OCI-M1 (cell line): ENCODE results near the gene RAB8B.

Experiments
- DNase-seq: peaks from one replicate; lab custom pipeline; 2025; lab: John Stamatoyannopoulos, UW

The RAB8B gene

DNA sequence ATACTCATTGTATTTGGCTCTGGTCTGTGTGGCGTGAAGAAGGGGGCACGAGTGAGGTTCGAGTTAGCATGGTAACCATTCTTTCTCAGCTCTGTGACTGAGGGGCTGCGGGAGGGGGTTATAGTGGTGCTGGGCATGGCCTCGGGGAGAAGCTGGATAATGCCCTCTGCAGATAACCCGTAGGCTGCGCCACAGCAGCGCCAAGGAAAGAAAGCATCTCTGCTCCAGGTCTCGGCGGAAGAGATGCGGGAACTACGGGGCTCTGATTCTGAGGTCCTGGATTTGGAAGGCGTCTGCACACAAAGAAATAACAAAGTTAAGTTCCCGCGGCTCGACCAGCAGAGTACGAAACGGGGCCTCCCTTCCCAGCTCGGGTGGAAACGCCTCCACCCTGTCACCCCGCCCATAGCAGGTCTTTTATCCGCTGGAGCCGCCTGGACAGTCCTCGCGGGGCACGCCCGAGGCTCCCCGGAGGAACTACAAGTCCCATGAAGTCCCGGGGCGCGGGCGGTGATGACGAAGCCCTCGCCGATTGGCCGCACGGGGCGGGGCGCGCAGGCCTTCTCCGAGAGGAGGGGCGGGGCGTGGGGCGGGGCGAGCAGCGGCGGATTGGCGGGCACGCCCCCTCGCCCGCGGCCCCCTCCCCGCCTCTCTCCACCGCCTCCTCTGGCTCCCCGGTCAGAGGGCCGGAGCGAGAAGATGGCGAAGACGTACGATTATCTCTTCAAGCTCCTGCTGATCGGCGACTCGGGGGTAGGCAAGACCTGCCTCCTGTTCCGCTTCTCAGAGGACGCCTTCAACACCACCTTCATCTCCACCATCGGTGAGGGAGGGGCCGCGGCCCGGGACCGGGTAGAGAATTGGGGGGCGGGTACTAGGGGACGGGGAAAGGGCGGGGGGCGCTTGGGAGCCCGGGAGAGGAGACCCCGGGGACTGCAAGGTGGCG is at the start of gene RAB8B:
RAB8B (plus strand) TSS at position 681 of the 946 bp plus-strand sequence; CDS start at position 700, 19 bp downstream.
- peak; percentile 97 for DNase-seq

DNA sequence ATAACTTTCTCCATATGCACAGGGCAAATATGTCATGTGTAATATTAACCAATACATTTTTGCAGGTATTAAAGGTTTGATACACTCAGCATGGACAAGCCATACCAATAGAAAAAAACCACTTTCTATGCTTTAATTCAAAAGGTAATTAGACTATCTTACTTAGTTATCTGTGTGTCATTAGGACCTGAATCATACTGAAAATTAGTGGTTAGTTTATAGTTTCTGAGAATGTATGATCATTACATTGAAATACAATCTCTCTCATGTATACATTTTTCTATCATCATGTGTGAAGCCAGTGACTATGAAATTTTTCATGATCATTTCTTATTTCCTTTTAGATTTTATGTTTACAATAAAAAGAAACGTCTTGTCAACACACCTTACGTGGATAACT is 48.5 kb upstream of the RAB8B start:
- no peak for DNase-seq

DNA sequence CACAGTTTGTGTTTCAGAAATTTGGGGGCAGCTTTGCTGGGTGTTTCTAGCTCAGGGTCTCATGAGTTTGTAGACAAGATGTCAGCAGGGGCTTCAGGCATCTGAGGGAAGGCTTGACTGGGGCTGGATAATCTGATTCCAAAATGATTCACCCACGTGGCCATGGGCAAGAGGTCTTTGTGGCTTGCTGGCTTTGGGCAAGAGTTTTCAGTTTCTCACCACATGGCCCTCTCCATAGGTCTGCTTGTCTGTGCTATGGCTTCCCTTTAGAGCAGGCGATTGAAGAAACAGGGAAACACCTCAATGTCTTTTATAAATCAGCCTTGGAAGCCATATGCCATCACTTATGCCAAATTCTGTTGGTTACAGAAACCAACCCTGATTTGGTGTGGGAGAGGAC is 44.0 kb upstream of the RAB8B start:
- DNase-seq: no peak

DNA sequence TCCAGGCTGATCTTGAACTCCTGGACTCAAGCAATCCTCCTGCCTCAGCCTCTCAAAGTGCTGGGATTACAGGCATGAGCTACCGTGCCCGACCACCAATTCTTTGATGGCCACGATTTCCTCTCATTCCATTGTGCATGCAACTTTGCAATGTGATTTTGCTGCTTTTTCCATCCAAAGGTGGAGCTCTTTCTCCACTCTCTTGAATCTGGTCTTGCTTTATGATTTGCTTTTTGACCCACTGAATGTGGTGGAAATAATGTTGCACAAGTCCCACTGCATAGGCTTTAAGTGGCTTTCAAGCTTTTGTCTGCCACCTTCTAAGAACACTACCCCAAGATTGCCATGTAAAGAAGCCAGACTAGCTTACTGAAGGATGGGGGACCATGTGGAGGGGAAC is 42.7 kb upstream of the RAB8B start:
- no peak for DNase-seq

DNA sequence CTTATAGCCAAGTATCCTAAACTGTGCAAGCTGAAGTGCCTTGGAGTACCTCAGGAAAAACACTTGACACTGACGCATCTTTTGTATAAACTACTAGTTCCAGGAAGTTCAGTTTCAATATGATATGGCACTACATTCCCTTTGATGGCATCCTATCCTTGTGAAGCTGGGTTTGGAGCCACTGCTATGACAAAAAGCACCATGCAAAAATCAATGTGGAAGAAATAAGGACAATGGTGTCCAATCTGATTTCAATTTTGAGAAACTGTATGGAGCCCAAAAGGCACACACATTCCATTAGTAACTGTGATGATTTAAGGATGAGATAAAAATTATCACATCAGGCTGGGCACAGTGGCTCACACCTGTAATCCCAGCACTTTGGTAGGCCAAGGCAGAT is 37.7 kb upstream of the RAB8B start:
- no peak for DNase-seq

DNA sequence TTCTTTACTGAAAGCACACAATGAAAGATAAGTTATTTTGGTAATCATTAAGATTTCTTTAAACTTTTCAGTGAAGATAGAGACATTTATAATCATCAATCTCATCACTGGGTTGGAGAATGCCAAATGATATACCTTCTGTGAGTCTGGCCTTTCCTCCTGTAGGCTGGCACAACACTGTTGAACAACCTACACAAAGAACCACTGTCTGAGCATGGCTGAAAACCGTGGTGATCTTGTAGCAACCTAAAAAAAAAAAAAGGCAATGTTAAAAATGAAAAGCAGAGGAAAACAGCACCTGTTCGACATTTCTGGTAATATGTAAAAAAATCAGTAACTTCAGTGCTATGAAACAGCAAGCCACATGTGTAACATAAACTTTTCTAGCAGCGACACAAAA is 33.9 kb upstream of the RAB8B start:
- no peak for DNase-seq

DNA sequence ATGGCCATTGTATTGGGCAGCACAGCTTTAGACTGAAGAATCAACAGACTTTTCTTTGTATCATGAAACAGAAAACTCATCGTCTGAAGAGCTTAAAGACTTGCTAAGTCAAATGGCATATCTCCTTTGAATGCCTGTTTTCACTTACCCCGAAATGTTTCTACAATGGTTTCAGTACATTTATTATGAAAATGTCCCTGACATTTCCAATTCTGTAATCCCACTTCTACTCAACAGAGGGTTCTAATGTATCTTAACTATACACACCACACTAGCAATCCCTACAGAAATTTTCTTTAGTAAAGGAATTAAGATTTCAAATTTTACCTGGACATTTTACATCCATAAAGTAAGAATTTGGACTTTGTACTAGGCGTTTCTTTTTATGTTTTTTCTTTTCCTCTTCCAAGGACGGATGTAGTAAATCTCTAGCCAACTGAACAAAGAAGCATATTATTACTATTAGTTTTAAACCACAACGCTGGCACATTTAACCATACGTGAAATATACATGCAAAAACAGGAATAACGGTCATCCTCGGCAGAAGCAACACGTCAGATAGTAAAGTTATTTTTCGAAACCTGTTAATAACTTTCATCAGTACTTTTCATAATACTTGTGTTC is 33.2 kb upstream of the RAB8B start:
- DNase-seq: peak; percentile 53

DNA sequence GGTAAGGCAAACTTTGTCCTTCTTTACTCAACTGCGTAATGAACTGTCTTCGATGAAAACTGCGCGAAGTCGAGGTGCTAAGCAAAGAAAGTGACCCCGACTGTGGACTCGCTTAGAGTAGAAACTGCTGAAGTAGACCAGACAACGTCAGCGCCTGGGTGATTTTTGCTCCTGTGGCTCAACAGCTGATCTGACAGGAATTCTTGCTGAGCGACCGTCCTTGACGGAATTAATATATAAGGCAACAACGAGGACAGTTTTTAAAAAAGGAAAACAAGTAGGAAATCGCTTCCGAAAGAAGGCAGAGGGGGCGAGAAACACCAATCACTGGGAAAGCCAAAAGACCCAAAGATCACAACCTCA is 32.7 kb upstream of the RAB8B start:
- peak; percentile 67 for DNase-seq

DNA sequence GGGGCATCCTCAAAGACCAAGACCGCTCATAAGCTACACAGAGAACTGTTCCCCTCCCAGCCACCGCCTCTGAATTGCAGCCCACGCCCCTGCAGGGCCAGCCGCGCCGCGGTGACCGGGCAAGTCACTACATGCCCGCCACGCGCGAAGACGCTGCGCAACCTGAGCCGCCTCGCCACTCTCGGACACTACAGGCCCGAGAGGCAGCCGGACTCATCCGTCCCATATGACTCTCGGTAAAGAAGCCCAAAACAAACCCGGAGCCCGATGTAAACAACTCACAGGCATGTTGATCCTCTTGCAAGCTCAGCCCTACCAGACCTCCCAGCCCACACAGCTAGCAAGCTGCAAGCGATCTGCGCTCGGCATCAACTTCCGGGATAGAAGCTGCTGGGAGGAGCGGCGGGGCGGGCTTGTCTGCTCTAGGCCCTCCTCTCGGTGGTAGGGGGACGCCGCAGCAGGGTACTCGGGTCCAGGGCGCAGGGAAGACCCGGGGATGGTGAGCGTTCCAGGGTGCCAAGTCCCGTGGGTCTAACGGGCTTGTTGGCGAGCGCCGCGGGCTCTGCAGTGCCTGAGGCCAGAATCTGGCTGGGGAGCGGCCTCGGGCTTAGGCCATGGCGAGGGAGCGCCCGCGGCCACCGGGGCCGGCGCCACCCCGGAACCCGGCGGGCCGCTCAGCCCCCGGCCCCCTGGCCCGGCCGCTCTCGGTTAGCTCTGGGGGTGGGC is 32.1 kb upstream of the RAB8B start, which contains the start of gene RPS27L:
RPS27L (minus strand) TSS at position 360 of the 726 bp plus-strand sequence; CDS start at position 288, 72 bp downstream.
- peak; percentile 94 for DNase-seq

DNA sequence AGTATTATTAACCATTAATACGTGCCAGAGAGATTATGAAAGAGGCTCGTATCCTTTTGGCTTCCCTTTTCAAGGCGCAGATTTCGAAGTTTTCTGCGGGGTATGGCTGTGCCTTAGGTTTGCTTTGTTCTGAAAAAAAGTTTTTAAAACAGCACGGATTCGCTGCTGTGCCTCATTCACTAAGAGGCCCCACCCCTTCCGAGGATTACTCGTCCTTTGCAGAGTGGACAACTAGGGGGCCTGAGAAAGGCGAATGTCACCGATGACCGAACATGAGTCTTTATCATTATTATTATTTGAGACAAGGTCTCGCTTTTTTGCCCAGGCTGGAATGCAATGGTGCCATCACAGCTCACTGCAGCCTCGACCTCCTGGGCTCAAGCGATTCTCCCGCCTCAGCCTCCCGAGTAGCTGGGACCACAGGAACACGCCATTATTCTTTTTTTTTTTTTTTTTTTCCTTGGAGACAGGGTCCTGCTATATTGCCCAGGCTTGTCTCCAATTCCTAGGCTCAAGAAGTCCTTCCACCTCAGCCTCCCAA is 31.4 kb upstream of the RAB8B start:
- DNase-seq: peak; percentile 78

DNA sequence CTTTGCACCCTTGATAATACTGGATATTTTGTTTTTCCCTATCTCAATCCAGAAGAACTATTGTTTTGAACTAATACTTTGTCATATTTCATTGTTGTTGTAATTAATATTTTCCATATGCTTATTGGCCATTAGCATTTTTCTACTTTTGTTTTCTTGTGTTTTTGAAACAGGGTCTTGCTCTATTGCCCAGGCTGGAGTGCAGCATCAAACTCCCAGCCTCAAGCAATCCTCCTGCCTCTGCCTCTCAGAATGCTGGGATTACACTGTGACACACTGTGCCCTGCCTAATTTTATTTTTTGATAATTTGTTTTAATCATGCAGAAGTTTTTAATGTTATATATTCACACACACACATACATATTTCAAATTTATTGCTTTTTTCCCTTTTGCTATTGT is 28.8 kb upstream of the RAB8B start:
- DNase-seq: no peak

DNA sequence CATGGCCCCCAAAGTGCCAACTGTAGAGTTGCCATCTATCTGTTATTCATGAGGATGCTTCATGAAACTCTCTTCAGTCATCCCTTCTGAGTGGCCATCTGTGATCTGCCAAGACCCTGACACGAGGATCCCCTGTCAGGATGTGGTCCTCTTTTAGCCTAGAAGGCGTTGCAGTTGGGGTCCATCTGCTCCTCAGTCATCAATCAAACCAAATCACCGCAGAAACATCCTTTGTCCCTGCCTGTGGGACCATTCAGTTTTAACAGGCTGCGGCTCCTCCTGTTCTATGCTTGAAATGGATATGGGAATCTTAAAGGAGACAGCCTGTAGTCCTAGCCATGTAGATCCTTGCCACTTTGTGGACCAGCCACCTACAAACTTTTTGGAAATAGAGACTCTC is 26.2 kb upstream of the RAB8B start:
- DNase-seq: no peak

DNA sequence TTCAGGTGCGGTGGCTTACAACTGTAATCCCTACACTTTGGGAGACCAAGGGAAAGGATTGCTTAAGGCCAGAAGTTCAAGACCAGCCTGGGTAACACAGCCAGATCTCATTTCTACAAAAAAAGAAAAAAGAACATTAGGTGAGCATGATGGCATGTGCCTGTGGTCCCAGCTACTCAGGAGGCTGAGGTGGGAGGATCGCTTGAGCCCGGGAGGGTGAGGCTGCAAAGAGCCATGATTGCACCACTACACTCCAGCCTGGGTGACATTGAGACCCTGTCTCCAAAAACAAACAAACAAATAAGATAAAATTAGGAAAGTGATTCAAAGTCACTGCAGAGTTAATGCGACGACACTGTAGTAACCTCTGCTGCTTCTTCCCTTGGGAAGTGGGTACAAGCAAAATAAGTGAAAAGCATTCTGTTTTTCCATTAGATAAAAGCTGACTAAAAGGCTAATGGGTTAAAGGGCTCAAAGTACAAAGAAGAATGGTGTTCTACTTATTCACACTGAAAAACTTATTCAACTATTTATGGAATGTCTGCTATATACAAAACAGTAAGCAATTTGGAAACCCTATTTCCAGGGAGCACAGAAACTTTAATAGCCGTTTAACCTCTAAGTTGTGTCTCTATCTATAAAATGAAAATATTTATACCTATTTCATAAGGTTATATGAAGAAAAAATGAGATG is 24.1 kb upstream of the RAB8B start:
- DNase-seq: no peak

DNA sequence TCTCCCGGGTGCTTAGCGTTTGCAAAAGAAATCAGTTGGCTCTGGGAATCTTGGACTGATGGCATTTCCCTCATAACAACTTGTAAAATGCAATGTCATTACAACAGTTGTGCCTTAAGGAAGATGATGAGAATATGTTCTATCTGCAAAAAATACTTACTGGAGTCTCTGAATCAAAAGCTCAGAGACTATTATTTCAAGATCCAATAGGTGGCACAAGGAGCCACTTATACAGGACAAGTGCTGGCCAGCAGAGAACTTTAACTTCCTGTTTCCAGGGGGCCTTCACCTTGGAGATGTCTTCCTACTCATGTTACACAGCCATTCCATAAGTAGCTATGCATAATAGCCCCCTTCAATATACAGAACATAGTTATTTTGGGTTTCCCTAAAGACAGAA is 23.2 kb upstream of the RAB8B start:
- peak; percentile 80 for DNase-seq

DNA sequence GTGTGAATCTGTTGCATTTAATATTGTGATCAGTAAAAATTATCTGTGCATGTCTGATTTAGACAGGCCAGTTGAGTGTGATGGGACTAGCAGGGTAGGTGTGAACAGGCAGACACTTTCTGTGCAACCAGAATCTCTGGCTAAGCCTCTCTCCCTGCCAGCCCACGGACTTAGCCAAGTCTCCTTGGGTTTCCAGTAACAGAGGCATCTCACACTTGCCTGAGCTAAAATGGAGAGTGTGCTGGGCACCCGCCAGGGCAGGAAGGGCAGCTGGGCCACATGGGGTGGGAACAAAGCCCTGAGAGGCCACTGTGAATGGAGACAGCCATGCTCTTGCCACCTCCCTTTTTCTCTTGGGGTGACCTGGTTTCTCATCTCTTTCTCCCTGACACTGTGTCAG is 19.6 kb upstream of the RAB8B start:
- DNase-seq: no peak

DNA sequence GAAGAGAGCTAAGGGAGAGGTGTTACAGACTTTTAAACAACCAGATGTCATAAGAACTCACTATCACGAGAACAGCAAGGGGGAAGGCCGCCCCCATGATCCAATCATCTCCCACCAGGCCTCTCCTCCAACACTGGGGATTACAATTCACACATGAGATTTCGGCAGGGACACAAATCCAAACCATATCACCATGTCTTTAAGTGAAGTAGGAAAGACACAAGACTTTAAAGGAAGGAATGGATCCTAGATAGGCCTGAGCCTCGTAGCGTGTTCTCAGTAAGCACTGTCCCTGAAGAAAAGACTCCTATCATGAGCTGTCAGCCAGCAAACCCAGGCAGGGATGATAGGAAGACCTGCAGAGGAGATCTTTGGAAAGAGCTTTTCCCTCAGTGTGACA is 17.0 kb upstream of the RAB8B start:
- no peak for DNase-seq

DNA sequence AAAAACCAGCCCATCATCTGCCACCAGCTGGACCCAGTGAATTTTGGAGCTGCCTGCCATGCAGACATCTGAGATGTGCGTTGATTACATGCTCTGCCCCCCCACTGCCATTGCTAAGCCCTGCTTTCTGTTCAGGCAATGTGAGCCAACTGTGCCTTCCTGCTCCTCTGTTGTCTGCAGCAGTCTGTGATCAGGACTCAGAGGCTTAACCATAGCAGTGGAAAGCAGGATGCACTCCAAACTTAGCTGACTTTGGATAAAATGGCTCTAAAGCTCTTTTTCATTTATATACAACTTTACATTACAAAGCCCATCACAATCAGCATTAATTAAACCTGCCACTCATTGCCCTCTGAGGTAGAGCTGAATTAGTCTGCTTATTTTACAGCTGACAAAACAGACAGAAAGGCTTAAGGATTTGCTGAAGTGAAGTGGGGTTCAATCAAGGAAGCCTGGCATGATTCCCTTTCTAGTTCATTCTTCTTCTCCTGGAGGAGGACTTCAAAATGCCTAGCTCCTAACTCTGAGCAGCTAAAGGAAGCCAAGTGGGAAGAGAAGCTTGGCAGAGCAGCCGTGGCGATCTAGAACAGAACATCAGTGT is 16.5 kb upstream of the RAB8B start:
- DNase-seq: no peak

DNA sequence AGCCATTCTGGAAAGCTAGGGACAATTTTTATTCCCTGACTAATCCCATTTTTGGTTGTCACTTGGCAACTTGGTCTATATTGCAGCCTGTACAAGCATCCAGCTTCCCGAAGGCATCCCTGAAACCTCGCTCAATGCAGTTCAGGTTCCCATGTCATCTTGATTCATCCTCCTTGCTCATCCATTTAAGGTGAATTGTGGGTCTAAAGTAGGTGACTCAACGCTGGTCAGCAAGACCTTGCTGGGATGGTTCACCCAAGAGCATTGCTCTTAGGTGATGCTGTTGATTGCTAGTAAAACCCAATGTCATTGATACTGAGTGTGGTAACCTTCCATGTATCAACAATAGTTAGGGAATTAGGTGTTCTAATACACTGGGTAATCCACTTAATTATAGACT is 13.1 kb upstream of the RAB8B start:
- no peak for DNase-seq

DNA sequence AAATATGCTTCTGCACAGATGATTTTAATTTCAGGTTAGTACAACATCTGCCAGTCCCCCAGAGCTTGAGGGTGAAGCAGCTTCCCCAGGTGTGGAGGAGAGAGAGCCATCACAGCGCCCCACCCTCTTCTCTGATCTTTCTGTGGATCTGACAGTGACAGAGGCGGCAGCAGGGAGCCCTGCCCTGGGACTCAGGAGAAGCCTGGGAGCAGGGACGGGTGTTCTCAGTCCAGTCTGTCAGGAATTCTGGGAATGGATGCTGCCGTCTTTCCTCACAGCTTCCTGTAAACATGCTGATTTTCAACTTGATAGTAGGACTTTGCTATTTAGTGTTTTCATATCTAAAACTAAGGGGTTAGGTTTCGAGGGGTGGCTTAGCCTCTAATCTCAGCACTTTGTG is 11.4 kb upstream of the RAB8B start:
- DNase-seq: no peak

DNA sequence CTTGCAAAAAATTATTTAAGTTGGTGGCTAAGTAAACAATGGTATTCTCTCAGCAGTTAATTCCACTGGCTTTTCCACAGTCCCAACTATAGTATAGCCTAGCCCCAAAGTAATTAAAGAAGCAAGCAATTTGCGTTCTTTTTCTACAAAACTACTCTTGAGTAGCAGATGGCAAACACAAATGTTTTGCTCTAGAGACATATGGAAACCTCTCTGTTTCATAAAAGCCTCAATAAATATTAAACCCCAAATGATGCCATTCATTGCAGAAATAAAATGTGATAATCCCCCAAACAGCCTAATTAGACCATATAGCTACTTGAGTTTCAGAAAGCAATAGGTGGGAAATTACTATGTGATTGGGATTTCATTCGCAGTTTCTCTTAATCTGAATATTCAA is 8.7 kb upstream of the RAB8B start:
- no peak for DNase-seq

DNA sequence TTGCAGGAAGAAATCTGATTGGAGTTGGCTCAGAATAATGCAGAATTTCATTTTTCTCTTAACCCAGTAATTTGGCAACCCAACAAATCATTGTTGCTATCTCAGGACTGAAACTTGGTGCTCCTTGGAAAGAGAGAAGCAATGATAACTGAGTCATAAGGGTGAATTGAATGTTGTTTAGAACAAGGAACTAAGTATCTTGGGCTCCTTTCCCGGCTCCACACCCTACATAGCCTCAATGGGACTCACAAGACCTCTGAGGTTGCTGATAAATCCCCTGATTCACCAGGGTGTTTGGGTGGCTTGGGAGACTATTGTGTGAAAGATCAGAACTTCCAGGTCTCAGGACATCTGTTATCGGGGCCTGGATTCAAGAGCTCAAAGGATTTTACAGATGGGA is 7.8 kb upstream of the RAB8B start:
- no peak for DNase-seq
